Stimulated activated CD8-positive, alpha-beta memory T cell treated with anti-CD3 and anti-CD28 coated beads, Interleukin-15, amount 100 ng/mL, for 1 hour (primary cell): ENCODE measurements around the gene EIF4A2.
A peak's percentile ranks its signal among the peaks of the same experiment; 100 is the strongest.

Experiments used
- DNase-seq: peaks from one replicate; pipeline ENCODE4 v3.0.0-alpha.2; 2020; ENCODE audit warnings: low read depth

The EIF4A2 gene

DNA sequence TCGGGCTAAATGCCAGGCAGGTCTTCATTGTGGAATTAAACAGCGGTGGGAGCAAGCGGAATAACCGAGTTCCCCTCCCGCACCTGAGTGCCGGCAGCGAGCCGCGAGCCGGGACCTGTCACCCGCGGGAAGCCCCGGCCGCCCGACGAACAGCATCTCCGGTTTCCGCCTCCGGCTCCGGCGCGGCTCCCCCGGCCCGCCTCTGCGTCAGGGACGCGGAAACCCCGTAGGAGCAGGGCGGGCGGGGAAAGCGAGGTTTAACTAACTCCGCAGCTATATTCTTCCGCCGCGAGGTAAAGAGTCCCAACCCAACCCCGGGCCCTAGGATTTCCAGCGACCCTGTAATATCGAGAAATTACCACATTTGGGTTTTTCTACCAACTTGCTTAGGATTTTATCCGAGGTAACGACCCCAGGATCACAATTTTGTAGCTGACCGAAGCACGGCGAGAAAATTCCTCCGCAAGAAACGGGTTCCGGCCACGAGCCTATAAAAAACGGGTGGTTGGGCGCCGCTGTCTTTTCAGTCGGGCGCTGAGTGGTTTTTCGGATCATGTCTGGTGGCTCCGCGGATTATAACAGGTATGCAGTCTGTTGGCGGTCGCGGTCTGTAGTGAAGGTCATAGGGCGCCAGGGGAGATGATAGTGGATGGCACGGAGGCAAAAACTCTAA lies at the start of gene EIF4A2:
Gene EIF4A2 (plus strand): TSS at position 520 of the 673 bp plus-strand sequence. CDS start 34 bp downstream, at position 554.
- DNase-seq = peak; percentile 82

GRCh38 chr3:186742618-186743380 lies 40.6 kb upstream of the EIF4A2 start:
- DNase-seq = no peak

DNA sequence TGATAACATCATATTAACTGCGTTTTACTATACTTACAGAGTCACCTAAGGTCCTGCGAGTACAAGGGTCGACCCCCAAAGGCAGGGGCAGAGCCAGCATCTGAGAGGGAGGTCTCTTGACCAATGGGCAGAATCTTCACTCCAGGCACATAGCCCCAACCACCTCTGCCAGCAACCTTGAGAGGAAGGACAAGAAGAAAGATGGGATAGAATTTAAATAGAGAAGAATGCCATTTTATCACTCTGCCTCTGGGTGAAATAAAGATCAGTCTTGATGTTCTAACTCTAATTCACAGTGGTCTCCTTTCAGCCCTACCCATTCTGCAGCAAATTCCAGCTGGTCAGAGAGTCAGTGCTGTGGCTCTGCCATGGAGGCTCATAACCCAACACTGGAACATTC lies 39.7 kb upstream of the EIF4A2 start:
- no peak for DNase-seq

GRCh38 chr3:186746008-186746407 lies 37.4 kb upstream of the EIF4A2 start:
- no peak for DNase-seq

GRCh38 chr3:186750316-186750715 lies 33.1 kb upstream of the EIF4A2 start:
- DNase-seq = no peak

GRCh38 chr3:186751480-186751879 lies 31.9 kb upstream of the EIF4A2 start:
- no peak for DNase-seq

- DNase-seq = no peak
Observed at GRCh38 chr3:186754006-186754405, 29.4 kb upstream of the EIF4A2 start.

GRCh38 chr3:186754871-186755270 lies 28.5 kb upstream of the EIF4A2 start:
- no peak for DNase-seq

- DNase-seq = no peak
Observed at GRCh38 chr3:186757214-186757613, 26.2 kb upstream of the EIF4A2 start.

GRCh38 chr3:186757686-186758220 lies 25.6 kb upstream of the EIF4A2 start:
- no peak for DNase-seq

GRCh38 chr3:186759231-186759930 lies 24.0 kb upstream of the EIF4A2 start:
- no peak for DNase-seq

DNA sequence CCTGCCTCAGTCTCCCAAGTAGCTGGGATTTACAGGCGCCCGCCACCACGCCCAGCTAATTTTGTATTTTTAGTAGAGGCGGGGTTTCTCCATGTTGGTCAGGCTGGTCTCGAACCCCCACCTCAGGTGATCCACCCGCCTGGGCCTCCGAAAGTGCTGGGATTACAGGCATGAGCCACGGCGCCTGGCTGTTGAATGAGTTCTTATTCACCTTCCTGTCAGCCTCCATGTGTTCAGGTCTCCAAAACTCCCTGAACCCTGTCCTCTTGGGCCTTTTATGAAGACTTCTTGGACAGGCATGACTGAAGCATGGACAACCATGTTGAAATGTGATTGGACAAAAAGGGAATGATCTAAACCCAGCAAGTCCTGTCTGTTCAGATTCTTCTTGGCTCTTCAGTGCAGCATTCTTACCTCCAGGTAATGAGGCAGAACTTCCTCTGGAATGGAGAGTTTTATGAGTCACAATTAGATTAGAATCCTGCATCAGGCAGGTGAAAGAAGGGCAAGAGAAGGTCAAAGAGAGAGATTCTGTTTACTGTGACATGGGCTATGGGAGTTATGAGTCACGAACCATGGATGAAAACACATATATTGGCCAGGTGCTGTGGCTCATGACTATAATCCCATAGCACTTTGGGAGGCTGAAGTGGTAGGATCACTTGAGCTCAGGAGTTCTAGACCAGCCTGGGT lies 23.1 kb upstream of the EIF4A2 start:
- DNase-seq = no peak

DNA sequence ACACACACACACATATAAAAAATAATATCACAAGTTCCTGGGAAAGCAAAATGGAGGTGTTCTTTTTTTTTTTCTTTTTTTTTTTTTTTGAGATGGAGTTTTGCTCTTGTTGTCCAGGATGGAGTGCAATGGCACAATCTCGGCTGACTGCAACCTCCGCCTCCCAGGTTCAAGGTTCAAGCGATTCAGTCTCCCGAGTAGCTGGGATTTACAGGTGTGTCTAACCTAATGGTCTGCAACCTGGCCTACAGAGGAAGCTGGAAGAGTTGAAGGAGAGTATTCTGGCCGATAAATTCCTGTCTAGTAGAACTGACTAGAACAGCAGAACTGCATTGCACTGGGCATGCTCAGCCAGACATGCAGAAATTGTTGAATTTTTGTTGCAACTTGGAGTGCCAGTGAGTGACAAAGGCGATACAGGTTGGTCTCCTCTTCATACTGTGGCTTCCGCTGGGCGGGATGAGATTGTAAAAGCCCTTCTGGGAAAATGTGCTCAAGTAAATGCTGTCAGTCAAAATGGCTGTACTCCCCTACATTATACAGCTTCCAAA lies 22.4 kb upstream of the EIF4A2 start:
- DNase-seq = no peak

DNA sequence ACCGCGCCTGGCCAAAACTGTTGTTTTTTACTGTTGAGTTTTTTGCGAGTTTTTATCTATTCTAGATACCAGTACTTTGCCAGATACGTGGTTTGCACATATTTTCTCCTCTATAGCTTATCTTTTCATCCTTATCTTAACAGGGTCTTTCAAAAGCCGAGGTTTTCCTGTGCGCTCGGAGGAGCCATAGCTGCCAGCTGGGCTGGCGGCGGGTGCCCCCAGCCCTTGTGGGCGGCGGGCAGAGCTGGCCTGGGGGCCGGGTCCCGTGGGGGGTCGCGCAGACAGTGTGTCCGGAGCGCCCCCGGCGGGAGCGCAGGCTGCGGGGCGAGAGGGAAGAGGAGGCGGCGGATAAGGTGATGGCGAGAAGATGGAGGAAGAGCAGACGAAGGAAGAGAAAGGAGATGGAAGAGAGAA lies 11.1 kb upstream of the EIF4A2 start:
- DNase-seq = no peak

DNA sequence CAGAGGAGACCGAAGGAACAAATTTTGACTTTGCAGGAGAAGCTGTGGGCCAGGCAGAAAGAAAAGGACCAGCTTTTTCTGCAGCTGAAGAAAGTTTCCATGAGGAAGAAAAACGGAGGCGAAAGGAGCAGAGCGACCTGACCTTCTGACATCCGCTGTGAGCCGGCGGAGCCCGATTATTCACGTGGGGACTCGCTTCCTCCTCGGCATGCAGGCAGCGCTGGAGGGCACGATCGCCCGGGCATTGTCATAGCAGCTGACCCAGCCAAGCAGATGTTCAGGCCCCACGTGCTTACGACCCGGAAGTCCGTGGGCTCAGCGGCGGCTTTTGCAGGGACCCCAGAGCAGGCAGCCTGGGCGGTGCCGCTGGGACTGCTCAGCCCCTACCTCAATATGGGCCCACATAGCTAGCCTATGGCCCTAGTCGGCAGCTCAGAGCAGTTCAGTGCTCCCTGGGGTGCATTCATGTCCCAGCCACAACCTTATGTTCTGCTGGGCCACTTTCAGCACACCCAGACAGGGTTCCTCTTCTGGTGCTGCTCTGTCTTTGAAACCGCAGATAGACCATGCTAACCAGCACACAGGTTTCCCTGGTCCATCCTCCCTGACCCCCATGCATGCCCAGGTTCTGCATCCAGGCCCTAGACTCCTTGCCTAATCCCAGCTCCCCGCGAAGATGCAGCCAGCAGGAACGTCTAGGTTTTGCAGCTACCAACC lies 10.5 kb upstream of the EIF4A2 start:
- DNase-seq = peak; percentile 34

GRCh38 chr3:186775999-186776398 lies 7.4 kb upstream of the EIF4A2 start:
- DNase-seq = no peak

GRCh38 chr3:186779204-186779603 lies 4.2 kb upstream of the EIF4A2 start:
- no peak for DNase-seq

DNA sequence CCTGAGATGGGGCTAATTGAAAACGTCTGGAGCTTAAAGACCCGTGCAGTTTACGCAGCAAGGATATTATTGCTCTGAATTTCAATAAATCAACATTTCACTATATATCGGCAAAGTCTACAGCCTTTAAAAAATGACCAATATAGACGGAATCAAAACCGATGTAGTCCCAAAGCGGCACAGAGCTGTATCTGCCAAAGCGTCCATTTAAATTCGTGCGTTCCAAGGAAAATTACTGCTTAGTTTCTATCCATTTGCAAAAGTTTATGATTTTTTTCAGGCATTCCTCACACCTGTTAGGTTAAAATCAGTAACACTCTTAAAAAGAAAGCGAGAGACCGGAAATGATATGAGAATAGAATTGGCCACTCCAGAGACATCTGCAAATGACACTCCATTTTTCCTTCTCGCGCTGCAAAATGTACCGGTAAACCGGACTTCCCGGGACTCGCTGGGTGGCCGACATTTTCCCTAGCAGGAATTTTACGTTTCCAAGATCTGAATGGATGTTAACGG lies 777 bp upstream of the EIF4A2 start:
- no peak for DNase-seq

DNA sequence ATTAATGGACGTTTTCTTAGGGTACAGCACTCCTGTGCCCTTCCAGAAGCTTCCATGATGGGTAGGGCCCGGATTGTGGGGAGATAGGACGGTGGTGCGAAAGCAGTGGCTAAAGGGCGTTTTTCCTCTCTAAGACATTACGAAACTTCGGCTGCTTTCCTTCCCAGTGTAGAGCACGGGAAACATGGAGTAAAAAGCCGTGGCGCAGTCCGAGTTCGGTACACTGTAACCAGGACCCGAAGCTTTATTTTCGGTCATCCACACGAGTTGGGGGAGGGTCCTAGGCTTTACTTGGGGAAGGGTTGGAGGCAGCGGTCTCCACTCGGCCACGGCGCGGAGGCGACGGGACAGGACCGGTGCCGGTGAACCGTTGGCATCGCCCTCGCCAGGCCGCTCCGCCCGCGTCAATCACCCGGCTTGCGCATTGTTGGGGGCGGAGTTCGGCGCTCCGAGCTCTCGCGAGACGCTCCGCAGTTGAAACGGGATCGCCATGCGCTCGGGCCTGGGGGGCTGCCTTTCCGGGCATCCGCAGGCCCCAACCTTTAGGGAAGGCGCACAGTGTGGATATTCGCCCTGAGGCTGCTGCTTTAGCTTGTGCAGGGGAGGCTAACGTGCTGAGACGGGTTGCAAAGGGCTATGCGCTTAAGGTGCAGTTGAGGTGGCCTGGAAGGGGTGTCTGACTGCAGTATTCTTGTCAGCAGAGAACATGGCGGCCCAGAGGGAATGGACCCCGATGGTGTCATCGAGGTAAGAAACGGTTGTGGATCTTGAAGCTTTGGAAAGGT lies 546 bp downstream of the EIF4A2 start:
- peak; percentile 58 for DNase-seq
